GM12878 (cell line): ENCODE measurements around the gene HNRNPH3.

Source experiments
- DPF2 ChIP-seq: fragments of 450-650 bp; IDR thresholded peaks from 2 replicates; pipeline ENCODE4 v1.6.1; 2017; ENCODE audit warnings: mild to moderate bottlenecking
- EGR1 ChIP-seq, 2 experiments: IDR thresholded peaks; 1 replicate in 1 of 2; 2 replicates in 1 of 2; pipeline ENCODE4 v1.6.1; 2011 to 2012; ENCODE audit warnings: low read depth in 2 of 2, low read length in 2 of 2, borderline replicate concordance in 1 of 2, mild to moderate bottlenecking in 1 of 2, moderate library complexity in 1 of 2
- EP300 ChIP-seq, 2 experiments: fragments of 150-350 bp in 1 of 2; IDR thresholded peaks; 2 replicates each; pipeline ENCODE4 v1.6.1; 2011 to 2012; ENCODE audit warnings: low read depth in 2 of 2, low read length in 2 of 2, borderline replicate concordance in 1 of 2, improper control_type of control experiment in 1 of 2, inconsistent platforms in 1 of 2; ENCODE audit not compliant: control insufficient read depth in 1 of 2
- PAX8 ChIP-seq: fragments of 450-650 bp; IDR thresholded peaks from 2 replicates; pipeline ENCODE4 v1.6.1; 2017; ENCODE audit warnings: mild to moderate bottlenecking, moderate library complexity
- POLR2AphosphoS5 ChIP-seq: IDR thresholded peaks from 2 replicates; pipeline ENCODE4 v1.6.1; 2011; ENCODE audit warnings: mild to moderate bottlenecking, low read length, inconsistent platforms
- YY1 ChIP-seq: IDR thresholded peaks from 2 replicates; pipeline ENCODE4 v1.6.1; 2011; ENCODE audit warnings: low read depth, mild to moderate bottlenecking, low read length
- ZNF384 ChIP-seq: IDR thresholded peaks from 2 replicates; pipeline ENCODE4 v1.6.1; 2012; ENCODE audit warnings: low read depth, mild to moderate bottlenecking, low read length, improper control_type of control experiment, borderline replicate concordance
- ZZZ3 ChIP-seq: IDR thresholded peaks from 2 replicates; pipeline ENCODE4 v1.6.1; 2011; ENCODE audit warnings: low read depth; ENCODE audit not compliant: control insufficient read depth, insufficient read length
- TF ChIP-seq, protein P1 (sequence below), 3 experiments: IDR thresholded peaks in 2 of 3; conservative IDR thresholded peaks in 1 of 3; 2 replicates each; pipeline ENCODE4 v1.5.1; 2011; ENCODE audit warnings: low read depth in 3 of 3, low read length in 3 of 3, mild to moderate bottlenecking in 3 of 3, control low read depth in 2 of 3, moderate library complexity in 2 of 3, inconsistent platforms in 1 of 3, mixed read lengths in 1 of 3; ENCODE audit not compliant: control insufficient read depth in 2 of 3, insufficient read depth in 1 of 3; ENCODE audit errors: extremely low read depth in 1 of 3
- TF ChIP-seq, protein P2 (sequence below): IDR thresholded peaks from 2 replicates; pipeline ENCODE4 v1.6.1; 2011; ENCODE audit warnings: borderline replicate concordance, low read depth, mild to moderate bottlenecking, moderate library complexity, low read length; ENCODE audit not compliant: insufficient read depth, poor library complexity, severe bottlenecking

DNA sequence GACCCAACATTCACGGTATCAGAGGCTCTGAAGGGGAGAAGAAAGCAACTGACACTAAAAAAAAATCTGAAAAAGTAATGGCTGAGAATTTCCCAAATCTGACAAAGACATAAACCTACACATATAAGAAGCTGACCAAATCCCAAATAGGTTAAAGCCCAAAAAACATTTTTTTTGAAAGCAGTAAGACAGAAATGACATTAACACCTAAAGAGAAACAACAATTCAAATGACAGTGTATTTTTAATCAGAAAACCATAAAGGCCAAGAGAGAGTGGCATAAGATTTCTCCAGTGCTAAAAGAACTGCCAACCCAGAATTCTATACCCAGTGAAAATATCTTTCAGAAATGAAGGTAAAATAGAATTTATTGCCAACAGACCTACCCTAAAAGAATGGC lies 39.7 kb downstream of the HNRNPH3 start:
- TF ChIP-seq YY1 (no peak), PAX8 (no peak), POLR2AphosphoS5 (no peak), DPF2 (no peak), EP300 (IDR thresholded peaks at IDR 0.05; ENCODE audit: borderline replicate concordance in 1 of 2, control insufficient read depth in 1 of 2, low read depth in 2 of 2, low read length in 2 of 2) (no peak), ZZZ3 (no peak), EGR1 (IDR thresholded peaks at IDR 0.05; ENCODE audit: borderline replicate concordance in 1 of 2, low read depth in 2 of 2, low read length in 2 of 2) (no peak), ZNF384 (no peak)
- TF ChIP-seq, protein P1, sequence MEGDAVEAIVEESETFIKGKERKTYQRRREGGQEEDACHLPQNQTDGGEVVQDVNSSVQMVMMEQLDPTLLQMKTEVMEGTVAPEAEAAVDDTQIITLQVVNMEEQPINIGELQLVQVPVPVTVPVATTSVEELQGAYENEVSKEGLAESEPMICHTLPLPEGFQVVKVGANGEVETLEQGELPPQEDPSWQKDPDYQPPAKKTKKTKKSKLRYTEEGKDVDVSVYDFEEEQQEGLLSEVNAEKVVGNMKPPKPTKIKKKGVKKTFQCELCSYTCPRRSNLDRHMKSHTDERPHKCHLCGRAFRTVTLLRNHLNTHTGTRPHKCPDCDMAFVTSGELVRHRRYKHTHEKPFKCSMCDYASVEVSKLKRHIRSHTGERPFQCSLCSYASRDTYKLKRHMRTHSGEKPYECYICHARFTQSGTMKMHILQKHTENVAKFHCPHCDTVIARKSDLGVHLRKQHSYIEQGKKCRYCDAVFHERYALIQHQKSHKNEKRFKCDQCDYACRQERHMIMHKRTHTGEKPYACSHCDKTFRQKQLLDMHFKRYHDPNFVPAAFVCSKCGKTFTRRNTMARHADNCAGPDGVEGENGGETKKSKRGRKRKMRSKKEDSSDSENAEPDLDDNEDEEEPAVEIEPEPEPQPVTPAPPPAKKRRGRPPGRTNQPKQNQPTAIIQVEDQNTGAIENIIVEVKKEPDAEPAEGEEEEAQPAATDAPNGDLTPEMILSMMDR (IDR thresholded peaks at IDR 0.05 in 2 of 3, conservative IDR thresholded peaks at IDR 0.05 in 1 of 3; ENCODE audit: control insufficient read depth in 2 of 3, extremely low read depth in 1 of 3, insufficient read depth in 1 of 3, low read depth in 3 of 3, low read length in 3 of 3) = no peak
- TF ChIP-seq, protein P2, sequence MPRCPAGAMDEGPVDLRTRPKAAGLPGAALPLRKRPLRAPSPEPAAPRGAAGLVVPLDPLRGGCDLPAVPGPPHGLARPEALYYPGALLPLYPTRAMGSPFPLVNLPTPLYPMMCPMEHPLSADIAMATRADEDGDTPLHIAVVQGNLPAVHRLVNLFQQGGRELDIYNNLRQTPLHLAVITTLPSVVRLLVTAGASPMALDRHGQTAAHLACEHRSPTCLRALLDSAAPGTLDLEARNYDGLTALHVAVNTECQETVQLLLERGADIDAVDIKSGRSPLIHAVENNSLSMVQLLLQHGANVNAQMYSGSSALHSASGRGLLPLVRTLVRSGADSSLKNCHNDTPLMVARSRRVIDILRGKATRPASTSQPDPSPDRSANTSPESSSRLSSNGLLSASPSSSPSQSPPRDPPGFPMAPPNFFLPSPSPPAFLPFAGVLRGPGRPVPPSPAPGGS = no peak
